Non-pigmented ciliary epithelial cell (primary cell): ENCODE measurements around the gene SKIC8.

Source experiments
- DNase-seq: peaks from one replicate; pipeline ENCODE4 v3.0.0-alpha.2; 2010; ENCODE audit warnings: low read depth

The SKIC8 gene

DNA sequence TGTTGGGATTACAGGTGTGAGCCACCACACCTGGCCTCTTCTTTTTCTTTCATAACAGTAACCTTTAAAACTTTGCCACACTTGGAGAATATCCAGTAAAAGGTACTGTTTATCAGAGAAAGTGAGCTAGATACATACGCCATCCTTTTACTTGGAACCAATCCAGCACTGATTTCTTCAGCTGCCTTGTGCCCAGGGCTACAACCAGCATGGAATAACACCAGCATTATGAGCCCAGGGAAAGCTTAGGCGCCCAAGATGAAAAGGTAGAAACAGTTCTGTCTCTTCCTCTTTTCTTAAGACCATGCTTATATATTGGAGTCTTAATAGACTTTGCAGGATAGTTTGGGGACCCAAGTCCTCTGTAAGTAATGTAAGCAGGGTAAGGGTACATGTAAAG lies 8.4 kb downstream of the SKIC8 start:
- no peak for DNase-seq

DNA sequence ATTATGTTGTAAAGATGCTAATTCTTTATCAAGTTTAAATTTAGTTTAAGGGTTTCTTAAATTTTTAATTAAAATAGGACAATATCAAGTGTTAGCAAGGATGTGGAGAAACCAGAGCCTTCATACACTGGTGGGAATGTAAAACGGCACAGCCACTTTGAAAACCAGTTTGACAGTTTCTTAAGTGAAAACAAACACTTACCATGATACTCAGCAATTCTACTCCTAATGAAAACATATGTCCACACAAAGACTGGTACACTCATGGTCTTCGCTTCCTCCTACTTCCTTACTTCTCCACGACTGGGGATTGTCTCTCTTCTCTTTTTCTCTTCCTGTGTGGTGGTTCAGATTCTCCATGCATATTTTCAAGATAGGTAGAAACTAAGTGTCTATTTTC lies 9.2 kb downstream of the SKIC8 start:
- DNase-seq, result no peak

DNA sequence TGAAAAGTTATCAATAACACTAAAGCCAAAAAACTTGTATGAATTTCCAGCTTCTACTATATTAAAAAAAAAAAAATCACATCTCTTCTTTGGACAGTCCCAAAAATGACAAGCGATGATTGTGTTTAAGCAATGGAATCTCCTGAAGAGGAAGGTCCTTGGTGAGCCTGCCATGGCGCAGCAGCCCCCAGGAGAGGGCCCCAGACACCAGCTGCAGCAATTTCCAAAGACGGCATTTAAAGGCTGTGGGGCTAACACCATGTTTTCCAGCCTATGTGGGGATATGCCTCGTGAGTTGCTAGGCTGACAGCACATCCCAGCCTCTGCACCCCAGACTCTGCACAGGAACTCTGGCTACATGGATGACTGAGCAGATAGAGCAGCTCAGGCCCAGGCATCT lies 14.7 kb downstream of the SKIC8 start:
- DNase-seq, result no peak

DNA sequence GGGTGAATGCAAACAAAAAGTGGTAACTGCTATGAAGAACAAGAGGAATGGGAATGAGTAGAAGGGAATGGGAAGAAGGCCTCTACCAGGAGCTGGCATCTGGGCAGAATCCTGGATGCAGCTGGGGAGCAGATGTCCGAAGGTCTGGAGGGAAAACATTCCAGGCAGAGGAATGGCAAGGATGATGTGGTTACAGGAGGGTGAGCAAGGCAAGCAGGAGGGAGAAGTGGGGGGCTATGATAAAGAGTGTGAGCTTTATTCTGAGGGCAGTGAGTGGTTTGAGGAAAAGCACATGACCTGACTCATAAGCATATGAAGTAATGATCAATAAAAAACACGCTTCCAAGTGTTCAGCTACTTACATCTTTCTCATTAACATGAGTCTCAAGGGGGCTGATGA lies 17.1 kb downstream of the SKIC8 start:
- no peak for DNase-seq

DNA sequence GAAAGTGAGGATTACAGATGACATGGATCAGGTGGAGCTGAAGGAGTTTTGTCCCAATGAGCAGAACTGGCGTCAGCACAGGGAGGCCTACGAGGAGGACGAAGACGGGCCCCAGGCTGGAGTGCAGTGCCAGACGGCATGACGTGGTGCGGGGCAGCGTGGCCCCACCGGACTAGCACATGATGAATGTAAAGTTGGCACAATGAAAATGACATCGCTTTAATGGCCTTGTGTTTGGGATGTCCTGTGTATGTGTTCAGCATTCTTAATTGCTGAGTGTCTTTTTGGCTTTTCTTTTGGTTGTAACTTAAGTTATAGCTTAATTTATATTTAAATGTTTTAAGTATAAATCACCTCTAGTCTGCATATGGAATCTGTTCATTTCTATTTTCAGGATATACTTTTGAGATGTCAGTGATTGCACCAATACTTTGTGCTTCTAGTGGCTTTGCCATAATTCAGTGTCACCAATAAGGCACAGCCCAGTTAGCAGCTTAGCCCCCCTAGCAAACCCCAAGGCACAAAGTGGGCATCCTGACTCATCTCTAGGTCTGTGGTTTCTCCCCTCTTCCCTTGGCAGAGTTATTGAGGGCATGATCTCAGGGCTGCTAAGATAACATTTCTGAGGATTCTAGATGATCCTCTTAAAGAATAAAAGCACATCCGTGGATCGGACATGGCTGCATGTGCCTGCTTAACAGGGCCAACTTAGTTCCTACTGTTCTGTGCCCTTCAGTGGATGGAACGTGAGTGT lies 18.9 kb downstream of the SKIC8 start:
- no peak for DNase-seq

DNA sequence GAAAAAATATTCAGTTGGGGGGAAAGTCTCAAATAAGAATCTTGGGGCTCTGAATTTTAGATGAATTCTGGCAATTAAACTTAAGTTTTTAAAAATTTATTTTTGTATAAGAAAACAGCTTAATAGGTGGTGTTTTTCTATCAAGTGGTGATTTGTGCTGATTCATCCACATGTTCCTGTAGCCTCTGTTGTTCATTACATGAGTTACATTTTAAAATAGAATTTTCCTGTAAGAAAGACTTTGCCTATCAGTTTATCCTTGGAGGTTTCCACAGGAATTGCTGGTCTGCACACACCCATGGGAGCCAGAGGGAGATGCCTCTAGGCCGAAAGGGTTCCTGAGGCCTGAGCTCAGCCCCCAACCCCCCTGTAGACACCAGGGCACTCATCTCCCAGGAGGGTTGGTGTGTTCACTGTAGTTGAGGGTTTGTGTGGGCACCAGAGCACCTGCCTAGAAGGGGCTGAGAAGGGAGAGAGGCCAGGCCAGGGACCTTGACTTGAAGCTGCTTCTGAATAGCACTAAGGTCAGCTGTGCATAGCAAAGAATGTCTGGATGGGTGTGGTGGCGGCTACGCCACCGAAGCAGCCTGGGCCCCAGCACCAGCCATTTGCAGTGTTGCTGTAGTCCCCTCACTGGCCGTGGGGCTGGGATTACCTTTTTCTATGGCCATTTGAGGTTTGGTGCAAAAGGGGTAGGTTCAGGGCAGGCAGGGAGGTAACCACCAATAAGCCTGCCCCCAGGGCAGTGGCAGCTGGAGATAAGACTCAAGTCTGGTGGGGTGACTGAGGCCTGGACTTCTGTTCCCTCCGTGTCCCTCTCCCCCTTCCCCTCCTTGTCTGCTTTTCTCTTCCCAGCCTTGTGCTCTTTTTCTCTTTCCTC lies 23.1 kb downstream of the SKIC8 start:
- no peak for DNase-seq

DNA sequence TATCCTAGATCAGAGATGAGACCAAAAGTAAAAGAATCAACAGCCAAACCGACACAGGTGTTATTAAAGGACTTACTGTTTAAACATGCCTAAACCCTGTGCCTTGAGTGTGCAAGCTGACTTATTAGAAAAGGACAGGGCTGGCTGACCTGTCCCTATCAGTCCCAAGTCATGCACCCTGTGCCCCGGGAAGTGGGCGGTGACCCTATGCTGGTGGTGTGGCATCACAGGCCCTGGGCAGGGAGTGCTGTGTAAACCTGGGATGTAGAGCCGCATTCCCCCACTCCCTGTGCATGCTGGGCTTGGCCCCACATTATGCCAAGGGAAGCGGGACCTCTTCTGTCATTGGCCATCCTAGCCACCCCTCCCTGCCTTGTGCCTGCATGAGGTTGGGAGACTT lies 24.4 kb downstream of the SKIC8 start:
- DNase-seq, result no peak

DNA sequence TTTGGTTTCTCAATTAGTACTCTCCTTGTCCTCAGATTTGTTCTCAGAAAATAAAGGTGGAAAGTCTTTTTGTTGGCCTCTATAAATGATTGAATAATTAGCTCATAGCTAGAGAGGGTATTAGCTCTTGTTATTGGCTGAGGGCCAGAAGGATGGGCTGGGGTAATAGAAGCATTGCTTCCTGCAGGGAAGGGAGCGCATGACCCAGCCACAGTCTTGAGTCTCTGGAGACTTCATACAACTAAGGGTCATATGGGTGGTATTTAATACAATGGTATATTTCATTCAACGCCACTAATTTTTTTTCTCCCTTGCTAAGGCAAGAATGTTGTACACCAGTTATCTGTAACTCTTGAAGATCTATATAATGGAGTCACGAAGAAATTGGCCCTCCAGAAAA lies 26.6 kb downstream of the SKIC8 start:
- DNase-seq, result no peak

DNA sequence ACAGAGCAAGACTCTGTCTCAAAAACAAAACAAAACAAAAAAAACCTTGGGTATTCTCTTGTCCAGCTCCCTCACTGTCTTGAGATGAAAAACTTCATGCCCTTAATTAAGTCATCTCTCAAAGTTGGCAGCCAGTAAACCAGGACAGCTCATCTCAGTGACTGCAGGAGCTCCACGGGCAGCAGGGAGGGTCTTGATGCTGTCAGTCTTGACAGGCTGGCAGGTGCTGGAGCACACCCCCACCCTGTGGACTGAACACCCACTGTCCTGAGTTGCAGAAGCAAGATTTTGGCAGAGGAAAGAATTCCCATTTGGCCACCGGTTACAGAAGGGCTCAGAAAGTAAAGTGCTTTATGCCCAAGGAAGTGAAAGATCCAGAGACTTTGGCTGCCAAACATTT lies 27.1 kb downstream of the SKIC8 start:
- DNase-seq, result no peak

DNA sequence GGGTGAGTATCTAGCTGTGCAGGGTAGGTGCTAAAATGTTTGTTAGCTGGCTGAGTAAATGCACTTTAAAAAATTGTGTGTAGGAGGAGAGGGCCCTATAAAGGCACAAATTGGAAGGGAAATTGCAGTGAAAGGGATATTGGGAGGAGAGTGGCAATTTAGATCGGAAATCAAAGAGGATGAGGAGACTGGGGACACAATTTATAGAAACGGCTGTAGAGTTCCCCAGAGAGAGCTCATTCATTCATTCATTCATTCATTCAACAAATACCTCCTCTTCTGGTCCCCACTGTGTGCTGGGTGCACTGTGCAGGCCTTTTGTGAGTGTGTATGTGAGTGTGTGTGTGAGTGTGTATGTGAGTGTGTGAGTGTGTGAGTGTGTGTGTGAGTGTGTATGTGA lies 32.6 kb downstream of the SKIC8 start:
- no peak for DNase-seq

DNA sequence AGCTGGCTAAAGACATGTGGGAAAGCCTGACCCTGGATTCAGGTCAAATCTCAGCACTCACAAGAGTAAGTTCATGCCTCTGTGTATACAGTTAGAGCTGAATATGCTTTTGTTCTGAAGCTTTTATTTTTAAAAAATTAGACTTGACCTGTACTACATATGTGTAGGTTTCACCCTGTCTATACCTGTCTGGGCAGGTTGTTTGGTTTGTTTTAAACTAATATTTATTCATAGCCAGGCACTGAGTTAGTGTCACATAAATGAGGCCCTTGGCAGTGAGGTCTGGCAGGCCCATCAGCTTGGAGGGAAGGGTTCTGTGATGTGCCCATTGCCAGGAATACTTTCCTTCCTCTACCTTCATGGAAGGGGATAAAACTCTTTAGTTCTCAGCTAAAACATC lies 33.2 kb downstream of the SKIC8 start:
- DNase-seq, result no peak

DNA sequence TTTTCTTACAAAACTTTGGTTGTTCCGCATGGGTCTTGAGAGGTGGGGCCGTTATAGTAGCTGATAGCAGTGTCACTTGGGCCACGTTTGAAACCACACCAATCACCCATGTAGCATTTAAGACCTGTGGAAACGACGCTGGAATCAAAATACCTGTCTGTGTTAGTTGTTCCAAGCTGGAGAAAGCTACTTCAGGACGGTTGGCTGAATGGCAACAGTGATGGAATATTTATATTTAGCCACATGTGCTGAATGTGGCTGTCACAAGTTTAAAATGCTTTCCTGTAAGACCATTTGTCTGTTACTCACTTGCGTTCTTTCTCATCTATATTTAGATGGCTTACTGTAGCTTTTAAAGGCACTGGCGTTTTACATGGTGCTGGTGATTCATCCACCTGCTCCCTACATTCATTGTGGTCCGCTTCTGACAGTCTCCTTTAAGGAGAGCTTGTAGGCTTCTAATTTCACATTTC lies 33.6 kb downstream of the SKIC8 start:
- peak; percentile 53 for DNase-seq

DNA sequence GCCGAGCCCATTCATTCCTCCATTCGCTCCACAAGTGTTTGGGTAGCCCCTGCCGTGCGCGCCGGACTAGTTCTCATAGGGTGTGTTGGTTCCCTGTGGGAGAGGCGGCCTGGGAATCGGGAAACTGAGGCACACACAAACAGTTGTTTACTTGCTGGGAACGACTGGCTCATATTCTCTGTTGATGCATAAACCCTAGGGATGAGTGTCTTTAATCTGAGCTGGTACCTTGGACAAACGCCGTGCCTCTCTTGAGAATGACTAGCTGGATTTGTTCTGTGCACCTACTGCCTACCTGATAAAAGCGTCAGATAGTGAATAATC lies 34.3 kb downstream of the SKIC8 start:
- no peak for DNase-seq

DNA sequence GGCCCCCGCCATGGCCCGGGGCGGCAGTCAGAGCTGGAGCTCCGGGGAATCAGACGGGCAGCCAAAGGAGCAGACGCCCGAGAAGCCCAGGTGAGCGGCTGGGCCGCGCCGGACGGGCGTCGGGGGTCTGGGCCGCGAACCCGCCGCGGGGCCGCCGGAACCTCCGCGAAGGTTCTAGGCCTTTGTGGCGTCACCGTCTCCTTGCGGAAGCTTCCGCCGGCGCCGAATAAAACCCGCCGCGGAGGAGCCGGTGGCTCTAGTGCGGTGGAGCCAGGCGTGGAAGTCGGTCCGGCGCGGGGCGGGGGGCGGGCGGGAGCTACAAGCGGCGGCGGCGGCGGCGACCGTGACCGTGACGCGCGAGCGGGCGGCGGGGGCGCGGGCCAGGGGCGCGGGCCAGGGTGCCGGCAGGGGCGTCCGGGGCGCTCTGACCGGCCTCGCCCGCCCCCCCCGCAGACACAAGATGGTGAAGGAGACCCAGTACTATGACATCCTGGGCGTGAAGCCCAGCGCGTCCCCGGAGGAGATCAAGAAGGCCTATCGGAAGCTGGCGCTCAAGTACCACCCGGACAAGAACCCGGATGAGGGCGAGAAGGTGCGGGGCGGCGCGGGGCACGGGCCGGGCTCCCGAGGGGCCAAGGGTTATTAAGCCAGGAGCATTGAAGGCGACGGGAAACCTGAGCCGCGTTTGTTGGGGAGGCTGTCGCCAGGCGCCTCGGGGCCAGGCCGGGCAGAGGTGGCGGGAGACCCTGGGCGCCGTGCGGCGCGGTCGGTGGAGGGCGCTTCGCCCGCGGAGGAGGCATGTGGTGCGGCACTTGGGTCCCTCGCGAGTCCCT lies 34.9 kb downstream of the SKIC8 start, which contains the start of gene DNAJA4:
TSS of gene DNAJA4 (plus strand) at position 259 of the 833 bp plus-strand sequence. CDS start at position 461, 202 bp downstream.
- DNase-seq, result no peak

DNA sequence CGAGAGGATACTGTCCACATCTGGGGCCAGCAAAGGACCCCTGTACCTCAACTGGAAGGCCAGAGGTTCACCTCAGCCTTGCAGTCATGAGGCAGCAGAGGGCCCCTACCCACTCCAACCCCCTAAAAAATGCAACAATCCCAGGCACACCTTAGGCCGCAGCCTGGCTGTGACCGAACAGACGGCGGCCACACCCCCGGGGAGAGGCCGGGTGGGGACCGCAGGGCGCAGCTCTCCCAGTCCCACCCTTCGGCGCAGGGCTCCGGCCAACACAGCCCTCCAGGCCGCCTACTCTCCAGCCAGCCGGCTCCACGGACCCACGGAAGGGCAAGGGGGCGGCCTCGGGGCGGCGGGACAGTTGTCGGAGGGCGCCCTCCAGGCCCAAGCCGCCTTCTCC lies 35.5 kb downstream of the SKIC8 start:
- no peak for DNase-seq

DNA sequence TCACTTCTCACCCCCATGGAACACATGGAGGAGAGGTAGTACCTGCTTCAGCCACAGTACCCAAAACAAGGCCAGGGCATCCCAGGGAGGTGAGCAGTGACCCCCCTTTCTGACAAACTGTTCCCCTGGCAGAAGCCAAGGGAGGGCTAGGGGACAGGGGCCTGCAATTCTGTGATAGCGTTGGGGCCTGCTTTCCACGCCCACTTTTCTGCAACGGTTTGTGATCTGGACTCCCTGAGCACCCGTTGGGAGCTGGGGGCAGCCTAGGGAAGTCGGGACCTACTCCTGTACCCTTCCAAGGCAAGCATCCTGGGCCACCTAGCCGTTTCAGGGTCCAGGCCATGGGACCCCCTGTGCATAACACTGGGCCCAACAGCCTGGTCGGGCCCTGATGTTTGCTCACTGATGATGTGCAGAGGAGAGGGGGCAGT lies 36.0 kb downstream of the SKIC8 start:
- no peak for DNase-seq

DNA sequence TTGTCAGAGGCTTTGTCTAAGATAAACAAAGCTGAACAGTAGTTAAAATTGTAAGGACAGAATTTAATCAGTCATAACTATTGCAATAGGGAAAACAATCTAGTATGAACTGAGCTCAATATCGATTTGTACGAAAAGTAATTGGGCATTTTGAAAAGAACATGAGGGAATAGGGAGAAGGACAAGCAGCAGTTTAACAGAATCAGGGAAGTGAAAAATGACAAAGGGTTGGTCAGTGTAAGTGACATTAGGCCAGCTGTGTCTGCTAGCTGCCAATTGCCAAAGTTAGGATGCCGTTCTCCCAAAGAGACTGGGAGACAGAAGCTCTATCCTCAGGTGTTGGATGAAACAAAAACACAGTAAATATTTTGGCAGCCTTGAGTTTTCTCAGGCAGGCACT lies 38.3 kb downstream of the SKIC8 start:
- no peak for DNase-seq

DNA sequence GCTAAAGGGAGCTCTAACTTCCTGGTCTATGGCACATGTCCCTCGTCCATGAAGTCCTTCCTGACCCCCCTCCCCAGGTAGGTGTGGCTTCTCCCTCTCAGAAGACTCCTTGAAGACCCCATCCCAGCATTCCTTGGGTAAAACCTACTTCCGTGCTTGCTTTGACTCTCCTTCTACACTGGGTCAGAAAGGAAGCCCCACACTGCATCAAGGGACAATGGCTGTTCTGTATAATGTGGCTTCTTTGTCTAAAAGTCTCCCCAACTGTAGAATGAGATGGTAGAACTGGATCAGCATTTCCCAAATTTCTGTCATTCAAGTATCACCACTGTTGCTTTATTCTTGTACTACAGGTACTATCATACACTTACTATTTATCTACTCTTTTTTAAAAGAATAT lies 38.9 kb downstream of the SKIC8 start:
- no peak for DNase-seq

DNA sequence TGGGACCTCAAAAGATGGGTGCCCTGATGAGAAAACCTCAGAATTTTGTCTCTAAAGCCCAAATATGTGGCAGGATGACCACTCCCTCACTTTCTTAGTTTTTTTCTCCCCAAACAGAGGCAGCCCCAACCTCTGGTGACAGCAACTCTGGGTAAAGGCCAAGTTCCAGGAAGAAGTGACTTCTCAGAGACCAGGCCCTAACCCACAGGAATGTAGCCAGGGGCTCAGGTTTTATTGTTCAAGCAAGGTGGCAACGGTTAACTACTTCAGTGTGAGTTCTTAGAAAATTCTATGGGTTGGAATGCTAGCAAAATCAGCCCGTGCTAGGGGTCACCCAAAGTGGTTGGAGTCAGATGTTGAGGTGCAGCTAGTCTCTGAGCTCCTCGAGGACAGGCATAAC lies 40.2 kb downstream of the SKIC8 start:
- no peak for DNase-seq

DNA sequence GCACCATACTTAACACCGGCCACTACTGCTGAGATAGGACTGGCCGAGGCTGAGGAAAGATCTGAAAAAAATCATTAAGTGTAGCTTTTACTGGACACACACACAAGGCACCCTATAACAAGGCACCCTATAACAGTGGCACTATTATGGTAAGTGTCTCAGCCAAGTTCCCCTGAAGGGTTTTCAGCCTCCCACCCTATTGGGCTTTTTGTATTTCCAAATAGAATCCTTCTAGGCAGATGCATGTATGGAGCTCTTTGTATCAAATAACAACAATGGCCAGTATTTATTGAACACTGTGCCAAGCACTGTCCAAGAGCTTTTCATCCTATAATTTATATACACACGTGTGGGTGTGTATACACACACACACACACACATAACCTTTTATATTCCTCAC lies 41.7 kb downstream of the SKIC8 start:
- DNase-seq, result no peak

DNA sequence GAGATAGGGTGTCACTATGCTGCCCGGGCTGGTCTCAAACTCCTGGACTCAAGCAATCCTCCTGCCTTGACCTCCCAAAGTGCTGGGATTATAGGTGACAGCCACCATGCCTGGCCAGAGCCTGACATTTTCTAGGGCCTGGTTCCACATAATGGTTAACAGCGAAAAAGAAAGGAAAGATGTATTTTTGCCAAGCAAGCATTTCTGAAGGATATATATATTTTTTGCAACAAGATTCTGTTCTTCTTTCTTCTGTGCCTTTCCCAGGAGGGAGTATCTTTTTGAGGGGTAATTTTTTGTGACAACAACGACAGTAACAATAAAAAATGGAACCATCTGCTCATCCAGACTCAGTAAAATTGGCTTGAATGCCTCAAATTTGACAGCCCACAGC lies 43.4 kb downstream of the SKIC8 start:
- no peak for DNase-seq

DNA sequence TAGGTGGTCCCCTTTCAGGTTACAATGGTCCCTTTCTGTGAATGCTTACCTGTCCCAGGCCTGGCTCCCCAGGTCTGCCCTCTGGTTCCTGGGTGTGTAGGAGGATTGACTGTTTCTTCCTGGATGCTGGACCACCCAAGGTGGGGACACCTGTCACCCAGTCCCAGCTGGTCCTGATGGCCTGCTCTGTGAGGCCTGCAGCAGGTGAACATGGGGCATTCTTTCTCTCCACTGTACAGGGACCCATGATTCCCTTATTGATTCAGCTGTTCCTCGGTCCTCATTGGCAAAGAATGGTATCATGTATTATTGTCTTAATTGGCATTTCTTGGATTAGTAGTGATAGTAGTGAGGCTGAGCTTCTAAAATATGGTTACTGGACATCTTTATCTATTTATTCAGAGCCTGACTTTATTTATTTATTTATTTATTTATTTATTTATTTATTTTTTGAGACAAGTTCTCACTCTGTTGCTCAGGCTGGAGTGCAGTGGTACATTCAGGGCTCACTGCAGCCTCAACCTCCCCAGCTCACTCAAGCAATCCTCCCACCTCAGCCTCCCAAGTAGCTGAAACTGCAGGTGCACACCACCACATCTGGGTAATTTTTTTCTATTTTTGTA lies 43.9 kb downstream of the SKIC8 start:
- DNase-seq, result no peak
